Lower leg skin (tissue), 4 donors: Measurements from ENCODE around the gene SELENOV. TPM values are rescaled to one million over a fixed set of nuclear protein-coding genes. Genes with fewer than 3 reads are reported as not detected.
A peak's percentile ranks its signal among the peaks of the same experiment; 100 is the strongest.

Experiments
- DNase-seq, 2 donors: peaks; one replicate each; pipeline ENCODE4 v3.0.0-alpha.2; 2019; ENCODE audit warnings: low spot score in 2 of 2
- H3K4me3 ChIP-seq: fragments of 200-600 bp; sonication (generic); 2 replicates; pipeline ENCODE4 v1.5.1; 2017; ENCODE audit warnings: mild to moderate bottlenecking, low read depth; ENCODE audit not compliant: poor library complexity, severe bottlenecking
- CTCF ChIP-seq, 3 donors: fragments of 450-650 bp; IDR thresholded peaks; one replicate each; pipeline ENCODE4 v1.5.1; 2016; ENCODE audit warnings: antibody characterized with exemption in 3 of 3, mild to moderate bottlenecking in 3 of 3, moderate library complexity in 2 of 3
- POLR2A ChIP-seq, 2 donors: fragments of 450-650 bp; IDR thresholded peaks; one replicate each; pipeline ENCODE4 v1.6.1; 2016 to 2017; ENCODE audit warnings: antibody characterized with exemption in 2 of 2, mild to moderate bottlenecking in 1 of 2, moderate library complexity in 1 of 2
- WGBS, 2 donors: methylation state at CpG; one replicate each; pipeline ENCODE4 v1.1.5; 2018; 5-methylcytosine and 5-hydroxymethylcytosine counted together
- intact Hi-C: fragments of 100-400 bp; cut with DNase I; formaldehyde crosslinking; loops from one replicate; pipeline ENCODE4 v1.15.0; 2023; ENCODE audit warnings: low total_unique reads
- total RNA-seq, 4 donors: library from RNA; depleted of rRNA; stranded (reverse); fragments of >200 nt; gene quantifications; one replicate each; pipeline ENCODE4 v1.1.0, GENCODE V29; 2016

SELENOV gene
- total RNA-seq, 4 donors from 2014 or later: not detected

GRCh38 chr19:39470724-39471339 is 44.1 kb upstream of the SELENOV start:
- WGBS, 2 donors: 82 to 90% methylated on average over 7 of the region's 7 CpGs
- intact Hi-C loops: no loop called here
- no peak for DNase-seq
- H3K4me3 ChIP-seq: no peak overlapping the region
- TF ChIP-seq CTCF (IDR thresholded peaks at IDR 0.05) (no peak), POLR2A (IDR thresholded peaks at IDR 0.05) (no peak)

GRCh38 chr19:39471756-39472536 is 43.0 kb upstream of the SELENOV start:
- intact Hi-C loops: no loop called here
- H3K4me3 ChIP-seq: no peak overlapping the region
- WGBS, 2 donors: 80 to 83% methylated on average over 8 of the region's 8 CpGs
- no peak for DNase-seq
- TF ChIP-seq POLR2A (IDR thresholded peaks at IDR 0.05): no peak
- TF ChIP-seq CTCF (IDR thresholded peaks at IDR 0.05): no peak

GRCh38 chr19:39472746-39473442 is 42.0 kb upstream of the SELENOV start:
- no peak for TF ChIP-seq CTCF (IDR thresholded peaks at IDR 0.05)
- H3K4me3 ChIP-seq: no peak overlapping the region
- WGBS, 2 donors: 83 to 87% methylated on average over 29 to 32 of the region's 32 CpGs
- DNase-seq: no peak
- intact Hi-C loops: no loop called here

- WGBS, 2 donors: 85 to 91% methylated on average over 9 to 11 of the region's 11 CpGs
- intact Hi-C loops: no loop called here
Measured at GRCh38 chr19:39473443-39473960, 41.4 kb upstream of the SELENOV start.

GRCh38 chr19:39474139-39474620 is 40.8 kb upstream of the SELENOV start:
- peak in 1 of 2 donors; percentile 90 for DNase-seq
- no peak overlapping the region for H3K4me3 ChIP-seq
- WGBS, 2 donors: 44 to 60% methylated on average over 9 of the region's 9 CpGs
- TF ChIP-seq POLR2A (IDR thresholded peaks at IDR 0.05) (no peak), CTCF (IDR thresholded peaks at IDR 0.05) (no peak)
- intact Hi-C loops: no loop called here

More at GRCh38 chr19:39473443-39473960, 41.4 kb upstream of the SELENOV start:
- no peak overlapping the region for H3K4me3 ChIP-seq
- TF ChIP-seq POLR2A (IDR thresholded peaks at IDR 0.05) (no peak), CTCF (IDR thresholded peaks at IDR 0.05) (no peak)
- no peak for DNase-seq
